HepG2 (cell line): ENCODE measurements around the gene POC1A. TPM values are rescaled to one million over a fixed set of nuclear protein-coding genes. Genes with fewer than 3 reads are reported as not detected.

ENCODE experiments used
- NFYB ChIP-seq: sonication (generic); formaldehyde crosslinking; IDR thresholded peaks from 2 replicates; pipeline ENCODE4 v1.4.0; 2020; ENCODE audit warnings: missing genetic modification reagents
- NPAS2 ChIP-seq: sonication (generic); formaldehyde crosslinking; IDR thresholded peaks from 2 replicates; pipeline ENCODE4 v1.8.0; 2022; ENCODE audit warnings: mild to moderate bottlenecking, missing genetic modification reagents, borderline replicate concordance
- SALL2 ChIP-seq: sonication (generic); formaldehyde crosslinking; IDR thresholded peaks from 2 replicates; pipeline ENCODE4 v1.8.1; 2023; ENCODE audit warnings: mild to moderate bottlenecking, missing genetic modification reagents, inconsistent platforms
- SMAD3 ChIP-seq: sonication (generic); formaldehyde crosslinking; IDR thresholded peaks from 2 replicates; pipeline ENCODE4 v1.4.0; 2020; ENCODE audit warnings: missing genetic modification reagents
- SMAD9 ChIP-seq: sonication (generic); formaldehyde crosslinking; IDR thresholded peaks from 2 replicates; pipeline ENCODE4 v1.5.1; 2020; ENCODE audit warnings: mild to moderate bottlenecking, missing genetic modification reagents
- STAT6 ChIP-seq: sonication (generic); formaldehyde crosslinking; IDR thresholded peaks from 2 replicates; pipeline ENCODE4 v1.4.0; 2020; ENCODE audit warnings: missing genetic modification reagents, mild to moderate bottlenecking, borderline replicate concordance
- ZNF292 ChIP-seq: sonication (generic); formaldehyde crosslinking; IDR thresholded peaks from 2 replicates; pipeline ENCODE4 v1.8.1; 2022; ENCODE audit warnings: mild to moderate bottlenecking, low read depth, missing genetic modification reagents, borderline replicate concordance
- ZNF556 ChIP-seq: sonication (generic); formaldehyde crosslinking; IDR thresholded peaks from 2 replicates; pipeline ENCODE4 v1.4.0; 2020; ENCODE audit warnings: mild to moderate bottlenecking, missing genetic modification reagents, borderline replicate concordance
- polyA plus RNA-seq, 8 experiments: library from polyadenylated mRNA; depleted of rRNA in 3 of 8; stranded (reverse) in 7 of 8; unstranded in 1 of 8; fragments of >200 nt; fragmentation: Illumina TruSeq in 4 of 8; extraction: Trizol in 4 of 8; gene quantifications; 2 replicates each; pipeline versions ENCODE4 v1.2.1 to v1.2.3, GENCODE V29; 2011 to 2016; ENCODE audit warnings: low read depth in 4 of 8, missing spikeins in 1 of 8, mixed read lengths in 1 of 8; ENCODE audit not compliant: insufficient read depth in 1 of 8
- total RNA-seq, 5 experiments: library from RNA; depleted of rRNA; stranded (reverse); fragments of >200 nt; fragmentation: Illumina TruSeq; extraction: Trizol; gene quantifications; 2 replicates each; pipeline ENCODE4 v1.2.3, GENCODE V29; 2016; ENCODE audit warnings: low read depth in 1 of 5
- TF ChIP-seq, protein P1 (sequence below): sonication (generic); formaldehyde crosslinking; IDR thresholded peaks from 2 replicates; pipeline ENCODE4 v1.5.0; 2020; ENCODE audit warnings: mild to moderate bottlenecking, missing genetic modification reagents
- TF ChIP-seq, protein P2 (sequence below): sonication (generic); formaldehyde crosslinking; IDR thresholded peaks from 2 replicates; pipeline ENCODE4 v1.5.1; 2020; ENCODE audit warnings: missing genetic modification reagents, mild to moderate bottlenecking, borderline replicate concordance
- TF ChIP-seq, protein P3 (sequence below): sonication (generic); formaldehyde crosslinking; IDR thresholded peaks from 2 replicates; pipeline ENCODE4 v1.8.0; 2022; ENCODE audit warnings: mild to moderate bottlenecking, missing genetic modification reagents, borderline replicate concordance
- TF ChIP-seq, protein P4 (sequence below): sonication (generic); formaldehyde crosslinking; IDR thresholded peaks from 2 replicates; pipeline ENCODE4 v1.4.0; 2020; ENCODE audit warnings: mild to moderate bottlenecking, missing genetic modification reagents, borderline replicate concordance

Gene POC1A
- total and polyA plus RNA-seq, 2 of the 13 experiments (the other 11 are each of a cell fraction or from before 2014, with no cell fraction given) = 14.6 to 20.0 TPM

DNA sequence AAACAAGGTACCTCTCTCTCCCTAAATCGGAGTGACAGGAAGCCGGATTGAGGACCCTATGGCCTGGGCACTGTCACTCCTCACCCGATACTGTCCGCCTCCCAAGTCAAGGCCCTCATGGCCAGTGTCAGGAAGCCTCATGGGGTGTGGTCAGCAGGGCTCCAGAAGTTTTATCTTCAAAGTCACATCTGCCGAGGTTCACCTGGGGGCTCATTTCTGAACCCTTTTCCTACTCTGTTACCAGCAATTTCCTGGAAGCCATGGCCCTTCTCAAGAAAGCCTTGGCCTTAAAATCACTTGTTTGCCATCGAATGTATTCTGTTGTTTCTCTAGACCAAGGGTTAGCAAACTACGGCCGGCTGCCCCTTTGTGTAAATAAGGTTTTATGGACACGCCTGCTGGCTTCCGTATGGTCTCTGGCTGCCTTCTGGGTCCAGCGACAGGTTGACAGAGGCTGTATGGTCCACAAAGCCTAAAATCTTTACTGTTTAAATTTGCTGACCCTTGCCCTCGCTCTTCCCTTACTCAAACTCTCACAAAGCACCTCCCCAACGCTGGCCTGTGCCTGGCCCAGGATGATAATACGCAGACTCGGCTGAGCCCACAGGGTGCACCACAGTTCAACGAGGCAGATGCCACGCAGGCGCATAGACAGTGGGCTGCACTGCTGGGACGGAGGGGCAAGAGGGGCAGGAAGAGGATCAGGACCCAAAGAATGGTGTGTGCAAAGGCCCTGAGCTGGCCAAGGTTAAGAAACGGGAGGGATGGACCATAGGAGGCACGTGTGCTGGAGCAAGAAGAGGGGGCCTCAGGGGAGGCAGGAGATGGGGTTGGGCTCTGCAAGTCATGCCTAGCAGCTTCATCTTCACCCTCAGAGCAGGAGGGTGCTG is 73.1 kb downstream of the POC1A start (continued):
- TF ChIP-seq SALL2 (CRISPR knock-in tag) = no peak
- TF ChIP-seq, protein P1, sequence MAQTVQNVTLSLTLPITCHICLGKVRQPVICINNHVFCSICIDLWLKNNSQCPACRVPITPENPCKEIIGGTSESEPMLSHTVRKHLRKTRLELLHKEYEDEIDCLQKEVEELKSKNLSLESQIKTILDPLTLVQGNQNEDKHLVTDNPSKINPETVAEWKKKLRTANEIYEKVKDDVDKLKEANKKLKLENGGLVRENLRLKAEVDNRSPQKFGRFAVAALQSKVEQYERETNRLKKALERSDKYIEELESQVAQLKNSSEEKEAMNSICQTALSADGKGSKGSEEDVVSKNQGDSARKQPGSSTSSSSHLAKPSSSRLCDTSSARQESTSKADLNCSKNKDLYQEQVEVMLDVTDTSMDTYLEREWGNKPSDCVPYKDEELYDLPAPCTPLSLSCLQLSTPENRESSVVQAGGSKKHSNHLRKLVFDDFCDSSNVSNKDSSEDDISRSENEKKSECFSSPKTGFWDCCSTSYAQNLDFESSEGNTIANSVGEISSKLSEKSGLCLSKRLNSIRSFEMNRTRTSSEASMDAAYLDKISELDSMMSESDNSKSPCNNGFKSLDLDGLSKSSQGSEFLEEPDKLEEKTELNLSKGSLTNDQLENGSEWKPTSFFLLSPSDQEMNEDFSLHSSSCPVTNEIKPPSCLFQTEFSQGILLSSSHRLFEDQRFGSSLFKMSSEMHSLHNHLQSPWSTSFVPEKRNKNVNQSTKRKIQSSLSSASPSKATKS (CRISPR knock-in tag) = no peak
- TF ChIP-seq ZNF292 (CRISPR knock-in tag) = peak; percentile 72; the same call in 1 of the 2 replicates
- no peak for TF ChIP-seq SMAD9 (CRISPR knock-in tag)
- TF ChIP-seq NPAS2 (CRISPR knock-in tag) = no peak
- TF ChIP-seq ZNF556 = peak; percentile 69; the same call in 1 of the 2 replicates
- TF ChIP-seq NFYB (CRISPR knock-in tag) = peak; percentile 22; the same call in 1 of the 2 replicates
- TF ChIP-seq, protein P2, sequence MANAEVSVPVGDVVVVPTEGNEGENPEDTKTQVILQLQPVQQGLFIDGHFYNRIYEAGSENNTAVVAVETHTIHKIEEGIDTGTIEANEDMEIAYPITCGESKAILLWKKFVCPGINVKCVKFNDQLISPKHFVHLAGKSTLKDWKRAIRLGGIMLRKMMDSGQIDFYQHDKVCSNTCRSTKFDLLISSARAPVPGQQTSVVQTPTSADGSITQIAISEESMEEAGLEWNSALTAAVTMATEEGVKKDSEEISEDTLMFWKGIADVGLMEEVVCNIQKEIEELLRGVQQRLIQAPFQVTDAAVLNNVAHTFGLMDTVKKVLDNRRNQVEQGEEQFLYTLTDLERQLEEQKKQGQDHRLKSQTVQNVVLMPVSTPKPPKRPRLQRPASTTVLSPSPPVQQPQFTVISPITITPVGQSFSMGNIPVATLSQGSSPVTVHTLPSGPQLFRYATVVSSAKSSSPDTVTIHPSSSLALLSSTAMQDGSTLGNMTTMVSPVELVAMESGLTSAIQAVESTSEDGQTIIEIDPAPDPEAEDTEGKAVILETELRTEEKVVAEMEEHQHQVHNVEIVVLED = no peak; the same call in 1 of the 2 replicates
- TF ChIP-seq, protein P3, sequence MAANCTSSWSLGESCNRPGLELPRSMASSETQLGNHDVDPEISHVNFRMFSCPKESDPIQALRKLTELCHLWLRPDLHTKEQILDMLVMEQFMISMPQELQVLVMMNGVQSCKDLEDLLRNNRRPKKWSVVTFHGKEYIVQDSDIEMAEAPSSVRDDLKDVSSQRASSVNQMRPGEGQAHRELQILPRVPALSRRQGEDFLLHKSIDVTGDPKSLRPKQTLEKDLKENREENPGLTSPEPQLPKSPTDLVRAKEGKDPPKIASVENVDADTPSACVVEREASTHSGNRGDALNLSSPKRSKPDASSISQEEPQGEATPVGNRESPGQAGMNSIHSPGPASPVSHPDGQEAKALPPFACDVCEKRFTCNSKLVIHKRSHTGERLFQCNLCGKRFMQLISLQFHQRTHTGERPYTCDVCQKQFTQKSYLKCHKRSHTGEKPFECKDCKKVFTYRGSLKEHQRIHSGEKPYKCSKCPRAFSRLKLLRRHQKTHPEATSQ (CRISPR knock-in tag) = no peak
- TF ChIP-seq SMAD3 (CRISPR knock-in tag) = peak; percentile 41; the same call in 1 of the 2 replicates
- 0 out of 2 replicates have a peak, but pooled peaks have one; percentile 57 for TF ChIP-seq STAT6 (CRISPR knock-in tag)
- TF ChIP-seq, protein P4, sequence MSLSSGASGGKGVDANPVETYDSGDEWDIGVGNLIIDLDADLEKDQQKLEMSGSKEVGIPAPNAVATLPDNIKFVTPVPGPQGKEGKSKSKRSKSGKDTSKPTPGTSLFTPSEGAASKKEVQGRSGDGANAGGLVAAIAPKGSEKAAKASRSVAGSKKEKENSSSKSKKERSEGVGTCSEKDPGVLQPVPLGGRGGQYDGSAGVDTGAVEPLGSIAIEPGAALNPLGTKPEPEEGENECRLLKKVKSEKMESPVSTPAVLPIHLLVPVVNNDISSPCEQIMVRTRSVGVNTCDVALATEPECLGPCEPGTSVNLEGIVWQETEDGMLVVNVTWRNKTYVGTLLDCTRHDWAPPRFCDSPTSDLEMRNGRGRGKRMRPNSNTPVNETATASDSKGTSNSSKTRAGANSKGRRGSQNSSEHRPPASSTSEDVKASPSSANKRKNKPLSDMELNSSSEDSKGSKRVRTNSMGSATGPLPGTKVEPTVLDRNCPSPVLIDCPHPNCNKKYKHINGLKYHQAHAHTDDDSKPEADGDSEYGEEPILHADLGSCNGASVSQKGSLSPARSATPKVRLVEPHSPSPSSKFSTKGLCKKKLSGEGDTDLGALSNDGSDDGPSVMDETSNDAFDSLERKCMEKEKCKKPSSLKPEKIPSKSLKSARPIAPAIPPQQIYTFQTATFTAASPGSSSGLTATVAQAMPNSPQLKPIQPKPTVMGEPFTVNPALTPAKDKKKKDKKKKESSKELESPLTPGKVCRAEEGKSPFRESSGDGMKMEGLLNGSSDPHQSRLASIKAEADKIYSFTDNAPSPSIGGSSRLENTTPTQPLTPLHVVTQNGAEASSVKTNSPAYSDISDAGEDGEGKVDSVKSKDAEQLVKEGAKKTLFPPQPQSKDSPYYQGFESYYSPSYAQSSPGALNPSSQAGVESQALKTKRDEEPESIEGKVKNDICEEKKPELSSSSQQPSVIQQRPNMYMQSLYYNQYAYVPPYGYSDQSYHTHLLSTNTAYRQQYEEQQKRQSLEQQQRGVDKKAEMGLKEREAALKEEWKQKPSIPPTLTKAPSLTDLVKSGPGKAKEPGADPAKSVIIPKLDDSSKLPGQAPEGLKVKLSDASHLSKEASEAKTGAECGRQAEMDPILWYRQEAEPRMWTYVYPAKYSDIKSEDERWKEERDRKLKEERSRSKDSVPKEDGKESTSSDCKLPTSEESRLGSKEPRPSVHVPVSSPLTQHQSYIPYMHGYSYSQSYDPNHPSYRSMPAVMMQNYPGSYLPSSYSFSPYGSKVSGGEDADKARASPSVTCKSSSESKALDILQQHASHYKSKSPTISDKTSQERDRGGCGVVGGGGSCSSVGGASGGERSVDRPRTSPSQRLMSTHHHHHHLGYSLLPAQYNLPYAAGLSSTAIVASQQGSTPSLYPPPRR (CRISPR knock-in tag) = peak; percentile 95
